Smooth muscle cell (in vitro differentiated cells): ENCODE data around the gene SNX30. TPM values are rescaled to one million over a fixed set of nuclear protein-coding genes. Genes with fewer than 3 reads are reported as not detected.

Source experiments
- DNase-seq: peaks from one replicate; lab custom pipeline; 2025; ENCODE audit not compliant: unreplicated experiment; lab: John Stamatoyannopoulos, UW
- H2AFZ ChIP-seq: fragments of 200-600 bp; sonication (generic); 2 replicates; pipeline ENCODE4 v1.6.0; 2016; ENCODE audit warnings: antibody characterized with exemption, low read depth, mild to moderate bottlenecking
- H3F3A ChIP-seq: fragments of 200-600 bp; sonication (generic); 2 replicates; pipeline ENCODE4 v1.6.0; 2017; ENCODE audit warnings: antibody characterized with exemption, low read depth
- H3K27ac ChIP-seq: fragments of 200-600 bp; sonication (generic); 2 replicates; pipeline ENCODE4 v1.5.1; 2016; ENCODE audit warnings: low read depth, mild to moderate bottlenecking
- H3K27me3 ChIP-seq: fragments of 200-600 bp; sonication (generic); 2 replicates; pipeline ENCODE4 v1.6.1; 2016; ENCODE audit warnings: low read depth, mild to moderate bottlenecking
- H3K36me3 ChIP-seq: fragments of 200-600 bp; sonication (generic); 2 replicates; pipeline ENCODE4 v1.5.1; 2016; ENCODE audit warnings: low read depth
- H3K4me1 ChIP-seq: fragments of 200-600 bp; sonication (generic); 2 replicates; pipeline ENCODE4 v1.5.1; 2016; ENCODE audit warnings: low read depth
- H3K4me2 ChIP-seq: fragments of 200-600 bp; sonication (generic); 2 replicates; pipeline ENCODE4 v1.6.0; 2016; ENCODE audit warnings: mild to moderate bottlenecking
- H3K4me3 ChIP-seq: fragments of 200-600 bp; sonication (generic); 2 replicates; pipeline ENCODE4 v1.5.1; 2016; ENCODE audit warnings: mild to moderate bottlenecking
- H3K79me2 ChIP-seq: fragments of 200-600 bp; sonication (generic); 2 replicates; pipeline ENCODE4 v1.6.0; 2016; ENCODE audit warnings: low read depth, mild to moderate bottlenecking
- H3K9ac ChIP-seq: fragments of 200-600 bp; sonication (generic); 2 replicates; pipeline ENCODE4 v1.6.0; 2016; ENCODE audit warnings: low read depth
- H3K9me3 ChIP-seq: fragments of 200-600 bp; sonication (generic); replicated peaks from 2 replicates; pipeline ENCODE4 v1.5.1; 2016; ENCODE audit warnings: low read depth
- H4K20me1 ChIP-seq: fragments of 200-600 bp; sonication (generic); 2 replicates; pipeline ENCODE4 v1.6.0; 2016; ENCODE audit warnings: low read depth
- CTCF ChIP-seq: fragments of 200-600 bp; sonication (generic); IDR thresholded peaks from 2 replicates; pipeline ENCODE4 v1.5.1; 2017; ENCODE audit warnings: borderline replicate concordance, mild to moderate bottlenecking, antibody characterized with exemption; ENCODE audit not compliant: insufficient read depth, poor library complexity, severe bottlenecking
- WGBS: methylation state at CpG from one replicate; pipeline ENCODE4 v1.1.7; 2016; ENCODE audit warnings: low lambda C conversion rate; 5-methylcytosine and 5-hydroxymethylcytosine counted together
- polyA plus RNA-seq: library from polyadenylated mRNA; unstranded; fragments of >200 nt; fragmentation: Nextera tagmentation; extraction: Ambion mirVana; gene quantifications from 2 replicates; pipeline ENCODE4 v1.2.1, GENCODE V29; 2016
- total RNA-seq: library from RNA; depleted of rRNA; stranded (reverse); fragments of >200 nt; gene quantifications from 2 replicates; pipeline ENCODE4 v1.2.3, GENCODE V29; 2014

SNX30 gene
- total and polyA plus RNA-seq, 2 experiments from 2014 or later: 3.6 to 10.7 TPM

GRCh38 chr9:112764837-112765236, 14.3 kb downstream of the SNX30 start:
- Histone ChIP-seq H3K4me2 (peak overlapping the region; percentile 71), H4K20me1 (peaks cover 45% of the 10 kb centered on the region), H3K9ac (no peak overlapping the region)

GRCh38 chr9:112765281-112765680, 14.7 kb downstream of the SNX30 start:
- WGBS: 89% methylated on average over 1 of the region's 1 CpG
- peaks cover 41% of the 10 kb centered on the region for H4K20me1 ChIP-seq
- peaks cover 15% of the 10 kb centered on the region for H3K4me1 ChIP-seq
- H3K36me3 ChIP-seq: peaks cover 5% of the 10 kb centered on the region
- no peak for DNase-seq
- TF ChIP-seq CTCF: no peak
- peaks cover 12% of the 10 kb centered on the region for H3F3A ChIP-seq
- no peaks in the 10 kb centered on the region for H3K9me3 ChIP-seq
- H3K4me3 ChIP-seq: no peak overlapping the region
- H3K79me2 ChIP-seq: peaks cover 19% of the 10 kb centered on the region
- no peak overlapping the region for H3K27ac ChIP-seq
- H2AFZ ChIP-seq: no peak overlapping the region
- peak overlapping the region; percentile 71 for H3K4me2 ChIP-seq
- no peak overlapping the region for H3K9ac ChIP-seq
- H3K27me3 ChIP-seq: no peaks in the 10 kb centered on the region

More at GRCh38 chr9:112764837-112765236, 14.3 kb downstream of the SNX30 start:
- Histone ChIP-seq H3K4me3 (no peak overlapping the region), H3K9me3 (no peaks in the 10 kb centered on the region), H3K36me3 (peaks cover 5% of the 10 kb centered on the region), H3K27me3 (no peaks in the 10 kb centered on the region), H3K79me2 (peaks cover 20% of the 10 kb centered on the region), H2AFZ (no peak overlapping the region), H3K4me1 (peaks cover 15% of the 10 kb centered on the region), H3K27ac (no peak overlapping the region), H3F3A (peaks cover 12% of the 10 kb centered on the region)
- no peak for DNase-seq
- no peak for TF ChIP-seq CTCF
- 67% methylated on average over 7 of the region's 7 CpGs for WGBS

GRCh38 chr9:112771359-112772214, 21.0 kb downstream of the SNX30 start:
- Histone ChIP-seq H3K4me1 (no peaks in the 10 kb centered on the region), H3K9me3 (no peaks in the 10 kb centered on the region), H3K36me3 (peaks cover under 1% of the 10 kb centered on the region), H3K4me3 (no peak overlapping the region), H3K9ac (no peak overlapping the region), H3K27ac (no peak overlapping the region), H3K27me3 (no peaks in the 10 kb centered on the region), H4K20me1 (peaks cover 29% of the 10 kb centered on the region), H2AFZ (no peak overlapping the region), H3K4me2 (no peak overlapping the region), H3F3A (no peaks in the 10 kb centered on the region), H3K79me2 (peaks cover 27% of the 10 kb centered on the region)
- 80% methylated on average over 8 of the region's 8 CpGs for WGBS
- TF ChIP-seq CTCF: no peak
- no peak for DNase-seq

DNA sequence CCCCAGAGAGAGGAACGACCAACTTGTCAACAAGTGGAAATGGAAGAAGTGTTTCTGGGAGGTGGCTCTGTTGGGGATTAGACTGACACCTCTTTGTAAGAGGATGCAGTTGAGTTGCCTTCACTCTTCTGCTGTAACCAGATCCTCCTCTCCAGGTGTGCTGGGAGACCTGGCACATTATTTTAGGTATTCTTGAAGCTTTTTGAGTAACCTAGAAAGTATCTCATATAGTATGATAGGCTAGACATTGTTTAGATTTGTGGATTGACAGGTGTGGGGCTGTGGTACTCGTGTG, 21.6 kb downstream of the SNX30 start:
- no peak for TF ChIP-seq CTCF
- Histone ChIP-seq H4K20me1 (peaks cover 29% of the 10 kb centered on the region), H3F3A (no peaks in the 10 kb centered on the region), H3K9me3 (no peaks in the 10 kb centered on the region), H3K27ac (no peak overlapping the region), H3K79me2 (peaks cover 27% of the 10 kb centered on the region), H3K36me3 (no peaks in the 10 kb centered on the region), H3K9ac (no peak overlapping the region), H3K4me2 (no peak overlapping the region), H3K4me3 (no peak overlapping the region), H3K4me1 (no peaks in the 10 kb centered on the region), H2AFZ (no peak overlapping the region), H3K27me3 (no peaks in the 10 kb centered on the region)
- WGBS: 83% methylated on average over 2 of the region's 2 CpGs
- DNase-seq: no peak
